Stomach (tissue), 9 donors: ENCODE results near the gene CCHCR1. TPM values are rescaled to one million over a fixed set of nuclear protein-coding genes. Genes with fewer than 3 reads are reported as not detected.

ENCODE experiments used
- DNase-seq, 2 donors: peaks; one replicate each; pipeline versions ENCODE4 v3.0.0 to v3.0.0-alpha.2; 2013 to 2019
- H3K27ac ChIP-seq, 5 donors: fragments of 200-600 bp in 4 of 5; sonication (generic) in 4 of 5; one replicate each; pipeline ENCODE4 v1.5.1; 2013 to 2019; ENCODE audit warnings: mild to moderate bottlenecking in 1 of 5, moderate library complexity in 1 of 5
- H3K27me3 ChIP-seq, 3 donors: fragments of 200-600 bp; sonication (generic); one replicate each; pipeline ENCODE4 v1.5.1; 2017 to 2019; ENCODE audit warnings: mixed run types in 1 of 3
- H3K36me3 ChIP-seq, 4 donors: fragments of 200-600 bp; sonication (generic); 1 replicate in 3 of 4; 2 replicates in 1 of 4; pipeline ENCODE4 v1.5.1; 2016 to 2019
- H3K4me1 ChIP-seq, 4 donors: fragments of 200-600 bp; sonication (generic); one replicate each; pipeline ENCODE4 v1.5.1; 2016 to 2019
- H3K4me3 ChIP-seq, 4 donors: fragments of 200-600 bp; sonication (generic) in 3 of 4; one replicate each; pipeline ENCODE4 v1.5.1; 2016 to 2019; ENCODE audit warnings: mild to moderate bottlenecking in 1 of 4
- H3K9me3 ChIP-seq, 4 donors: fragments of 200-600 bp; sonication (generic); one replicate each; pipeline ENCODE4 v1.5.1; 2016 to 2019
- CTCF ChIP-seq, 7 experiments: fragments of 450-650 bp in 4 of 7; fragments of 200-600 bp in 3 of 7; sonication (generic) in 3 of 7; IDR thresholded peaks; one replicate each; pipeline ENCODE4 v1.5.1; 2016 to 2019; ENCODE audit warnings: antibody characterized with exemption in 7 of 7, control low read depth in 2 of 7, mild to moderate bottlenecking in 1 of 7
- EP300 ChIP-seq: sonication (generic); formaldehyde crosslinking; IDR thresholded peaks from one replicate; pipeline ENCODE4 v1.6.1; 2017; ENCODE audit warnings: antibody characterized with exemption
- POLR2A ChIP-seq, 4 donors: fragments of 450-650 bp; IDR thresholded peaks; one replicate each; pipeline ENCODE4 v1.6.1; 2016; ENCODE audit warnings: antibody characterized with exemption in 4 of 4, control low read depth in 2 of 4, mild to moderate bottlenecking in 1 of 4, moderate library complexity in 1 of 4
- POLR2AphosphoS5 ChIP-seq, 3 donors: sonication (generic); formaldehyde crosslinking; IDR thresholded peaks; one replicate each; pipeline ENCODE4 v1.6.1; 2016; ENCODE audit warnings: antibody characterized with exemption in 3 of 3
- WGBS, 5 donors: extraction: QIAGEN DNeasy Blood & Tissue Kit in 3 of 5; methylation state at CpG; one replicate each; pipeline versions ENCODE4 v1.1.5 to v1.1.7; 2013 to 2018; 5-methylcytosine and 5-hydroxymethylcytosine counted together
- intact Hi-C: fragments of 100-400 bp; cut with DNase I; formaldehyde crosslinking; loops from one replicate; pipeline ENCODE4 v1.15.1; 2023; ENCODE audit warnings: low total_unique reads
- polyA plus RNA-seq, 3 donors: library from polyadenylated mRNA; stranded (reverse); fragments of 200-250 nt; gene quantifications; one replicate each; pipeline ENCODE4 v1.2.3, GENCODE V29; 2013
- total RNA-seq, 5 donors: library from RNA; depleted of rRNA; stranded (reverse); fragments of >200 nt; gene quantifications; one replicate each; pipeline versions ENCODE4 v1.1.0 to v1.2.3, GENCODE V29; 2014 to 2016
- donor health status: healthy with polysubstance abuse.
- donor health status: Bipolar disorder and iron deficiency.
- donor health status: healthy.

Gene CCHCR1
- total and polyA plus RNA-seq, 8 donors: 9.7 to 201 (median 19.0) TPM

GRCh38 chr6:31125162-31125561 is 32.4 kb downstream of the CCHCR1 start:
- intact Hi-C loops: no loop called here

GRCh38 chr6:31122791-31123706 is 34.6 kb downstream of the CCHCR1 start:
- Histone ChIP-seq H3K4me1 (peaks cover 25 to 41% (median 34%) of the 10 kb centered on the region in 4 donors), H3K36me3 (no peaks in the 10 kb centered on the region), H3K27me3 (no peaks in the 10 kb centered on the region), H3K9me3 (no peaks in the 10 kb centered on the region), H3K27ac (peak overlapping the region in 3 of 5 donors; percentile 66 to 82 (median 70)), H3K4me3 (no peak overlapping the region)
- DNase-seq: peak; percentile 54 to 76
- TF ChIP-seq EP300 (no peak), POLR2AphosphoS5 (IDR thresholded peaks at IDR 0.05) (no peak), POLR2A (IDR thresholded peaks at IDR 0.05) (no peak), CTCF (IDR thresholded peaks at IDR 0.05) (no peak)
- WGBS, 5 donors: 35 to 42% (median 37%) methylated on average over 16 of the region's 16 CpGs
- intact Hi-C loops: no loop called here

More at GRCh38 chr6:31125162-31125561, 32.4 kb downstream of the CCHCR1 start:
- Histone ChIP-seq H3K36me3 (no peaks in the 10 kb centered on the region), H3K9me3 (no peaks in the 10 kb centered on the region), H3K4me3 (no peak overlapping the region), H3K4me1 (peaks cover 25 to 41% (median 34%) of the 10 kb centered on the region in 4 donors), H3K27me3 (no peaks in the 10 kb centered on the region), H3K27ac (peak overlapping the region in 2 of 5 donors; percentile 28 to 40)
- 45 to 59% (median 48%) methylated on average over 8 of the region's 8 CpGs for WGBS, 5 donors
- peak; percentile 52 to 63 for DNase-seq
- peak in 1 of 3 donors; percentile 46 for TF ChIP-seq POLR2AphosphoS5 (IDR thresholded peaks at IDR 0.05)
- TF ChIP-seq EP300: no peak
- no peak for TF ChIP-seq POLR2A (IDR thresholded peaks at IDR 0.05)

- Histone ChIP-seq H3K36me3 (no peaks in the 10 kb centered on the region), H3K27ac (no peak overlapping the region), H3K27me3 (no peaks in the 10 kb centered on the region), H3K4me3 (no peak overlapping the region), H3K9me3 (no peaks in the 10 kb centered on the region), H3K4me1 (peaks cover 15 to 48% (median 30%) of the 10 kb centered on the region in 4 donors)
- WGBS, 5 donors: 81 to 87% (median 85%) methylated on average over 11 to 12 of the region's 12 CpGs
- DNase-seq: no peak
- TF ChIP-seq POLR2A (IDR thresholded peaks at IDR 0.05): no peak
- TF ChIP-seq CTCF (IDR thresholded peaks at IDR 0.05): no peak
- no peak for TF ChIP-seq EP300
- TF ChIP-seq POLR2AphosphoS5 (IDR thresholded peaks at IDR 0.05): no peak
- intact Hi-C loops: no loop called here
Observed at GRCh38 chr6:31121131-31121790, 36.3 kb downstream of the CCHCR1 start.

GRCh38 chr6:31120151-31120915 is 37.3 kb downstream of the CCHCR1 start, which contains the start of gene CDSN:
TSS of gene CDSN (minus strand) at chr6:31120446. CDS start at chr6:31120419, 27 bp downstream.
- Histone ChIP-seq H3K27ac (no peak within 1 kb of the TSS), H3K27me3 (no peaks in the 10 kb centered on the region)

More at GRCh38 chr6:31120151-31120915, 37.3 kb downstream of the CCHCR1 start, which contains the start of gene CDSN:
- WGBS, 5 donors: 81 to 88% (median 87%) methylated on average over 17 to 26 of the region's 26 CpGs
- no peak within 1 kb of the TSS for H3K4me3 ChIP-seq
- no peaks in the 10 kb centered on the region for H3K9me3 ChIP-seq
- H3K4me1 ChIP-seq: peaks cover 14 to 49% (median 28%) of the 10 kb centered on the region in 4 donors
- DNase-seq: no peak
- intact Hi-C loops: no loop called here
- no peaks in the 10 kb centered on the region for H3K36me3 ChIP-seq
- TF ChIP-seq POLR2A (IDR thresholded peaks at IDR 0.05) (no peak), EP300 (no peak), POLR2AphosphoS5 (IDR thresholded peaks at IDR 0.05) (no peak), CTCF (IDR thresholded peaks at IDR 0.05) (no peak)
